ENCODE results near the gene MTHFD2.
"Not testable (repeated sequence)": the region's sequence is repeated elsewhere in the genome, so short reads cannot be mapped to it uniquely, and the experiment has no call there.

Gene MTHFD2

DNA sequence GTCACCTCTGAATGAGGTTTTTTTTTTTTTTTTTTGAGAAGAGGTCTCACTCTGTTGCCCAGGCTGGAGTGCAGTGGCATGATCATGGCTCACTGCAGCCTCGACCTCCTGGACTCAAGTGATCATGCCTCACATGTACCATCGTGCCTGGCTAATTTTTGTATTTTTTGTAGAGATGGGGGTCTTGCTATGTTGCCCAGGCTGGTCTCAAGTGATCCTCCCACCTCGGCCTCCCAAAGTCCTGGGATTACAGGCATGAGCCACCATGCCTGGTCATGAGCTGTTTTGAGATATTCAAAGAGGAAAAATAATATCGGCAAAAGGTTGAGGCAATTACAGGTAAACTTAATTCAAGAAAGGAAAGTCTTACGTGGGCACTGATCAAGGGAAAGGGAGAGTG is 31.4 kb downstream of the MTHFD2 start:
- DNase-seq (ENCODE audit: low read depth): not testable (repeated sequence)

DNA sequence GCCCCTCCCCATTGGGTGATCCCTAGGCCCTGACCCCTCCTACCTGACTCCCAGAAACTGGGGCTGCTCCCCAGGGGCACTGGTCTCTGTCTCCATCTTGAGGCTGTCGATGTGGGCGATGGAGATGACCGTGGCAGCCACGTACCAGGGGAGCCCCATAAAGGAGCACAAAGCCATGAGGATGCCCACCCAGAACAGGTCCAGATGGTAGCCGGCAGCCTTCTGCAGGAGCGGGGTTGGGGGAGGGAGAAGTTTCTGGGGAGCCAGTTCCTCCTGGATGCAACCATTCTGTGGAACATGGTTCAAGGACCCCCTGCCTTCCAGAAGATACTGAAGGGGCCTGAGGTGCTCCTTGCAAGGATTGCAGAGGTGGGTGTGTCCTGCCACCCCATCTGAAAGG is 34.0 kb downstream of the MTHFD2 start:
- no peak for DNase-seq (ENCODE audit: low read depth)

DNA sequence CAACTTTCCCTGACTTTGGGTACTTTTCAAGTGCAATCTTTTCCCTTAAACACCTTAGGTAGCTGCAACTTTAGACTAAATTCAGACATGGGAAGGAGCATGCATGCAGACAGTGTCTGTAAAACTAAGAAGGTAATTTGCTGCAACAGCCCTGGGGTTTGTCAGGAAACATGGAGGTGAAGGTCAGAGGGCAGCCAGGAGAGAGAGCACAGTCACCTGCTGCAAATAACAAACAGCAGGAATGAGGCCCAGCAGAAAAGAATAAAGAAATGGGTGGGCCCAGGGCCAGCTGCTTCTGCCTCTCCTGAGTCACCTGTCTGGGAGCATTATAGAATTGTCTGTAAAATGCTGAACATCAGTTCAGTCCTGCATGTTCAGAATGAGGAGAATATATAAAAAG is 35.2 kb downstream of the MTHFD2 start:
- no peak for DNase-seq (ENCODE audit: low read depth)

DNA sequence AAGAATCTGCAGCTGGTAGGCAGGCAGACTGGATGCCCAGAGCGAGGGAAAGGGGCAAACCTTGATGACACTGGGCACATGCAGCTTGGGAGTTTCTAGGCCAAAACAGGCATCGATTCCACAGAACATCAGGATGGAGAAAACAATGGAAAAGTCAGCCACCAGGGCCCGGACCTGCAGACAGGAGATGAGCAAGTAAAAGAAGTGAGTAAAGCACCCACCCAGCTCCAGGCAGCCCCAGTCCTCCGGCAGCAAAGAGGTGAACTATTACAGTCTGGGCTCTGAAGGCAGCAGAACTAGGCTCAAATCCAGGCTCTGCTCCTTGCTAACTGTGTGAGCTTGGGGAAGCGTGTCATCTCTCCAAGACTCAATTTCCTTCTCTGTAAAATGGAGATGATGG is 36.6 kb downstream of the MTHFD2 start:
- DNase-seq (ENCODE audit: low read depth): no peak

DNA sequence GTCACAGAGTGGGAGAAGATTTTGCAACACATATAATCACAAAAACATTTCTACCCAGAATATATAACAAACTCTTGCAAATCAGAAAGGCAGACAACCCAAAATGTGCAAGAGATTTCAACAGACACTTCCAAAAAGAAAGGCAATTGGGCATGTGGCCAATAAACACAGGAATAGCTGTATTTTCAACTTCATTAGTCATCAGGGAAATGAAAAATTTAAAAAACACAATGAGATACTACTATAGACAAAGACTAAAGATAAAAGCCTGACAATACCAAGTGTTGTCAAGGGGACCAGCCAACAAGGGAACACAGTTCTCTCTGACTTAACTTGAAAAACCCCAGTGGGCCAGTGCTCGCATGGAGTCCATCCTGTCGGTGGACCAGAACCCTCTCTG is 40.5 kb downstream of the MTHFD2 start:
- DNase-seq (ENCODE audit: low read depth): no peak

DNA sequence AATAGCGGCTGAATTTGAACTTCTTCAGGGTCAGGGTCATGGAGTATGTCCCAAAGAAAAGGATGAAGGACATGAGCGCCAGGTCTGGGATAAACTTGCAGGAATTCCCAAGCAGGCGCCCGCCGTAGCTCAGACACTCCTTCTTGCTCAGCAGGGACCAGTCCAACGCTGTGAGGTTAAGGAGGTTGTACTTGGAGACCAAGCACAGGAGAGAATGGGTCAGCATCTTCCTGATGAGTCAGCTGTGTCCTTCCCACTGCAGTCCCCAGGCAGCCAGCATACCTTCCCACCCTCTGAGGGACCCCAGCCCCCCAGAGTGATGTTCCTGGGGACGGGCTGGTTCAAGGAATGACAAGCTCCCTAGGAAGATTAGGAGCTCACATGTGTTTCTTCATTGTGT is 40.9 kb downstream of the MTHFD2 start:
- no peak for DNase-seq (ENCODE audit: low read depth)

DNA sequence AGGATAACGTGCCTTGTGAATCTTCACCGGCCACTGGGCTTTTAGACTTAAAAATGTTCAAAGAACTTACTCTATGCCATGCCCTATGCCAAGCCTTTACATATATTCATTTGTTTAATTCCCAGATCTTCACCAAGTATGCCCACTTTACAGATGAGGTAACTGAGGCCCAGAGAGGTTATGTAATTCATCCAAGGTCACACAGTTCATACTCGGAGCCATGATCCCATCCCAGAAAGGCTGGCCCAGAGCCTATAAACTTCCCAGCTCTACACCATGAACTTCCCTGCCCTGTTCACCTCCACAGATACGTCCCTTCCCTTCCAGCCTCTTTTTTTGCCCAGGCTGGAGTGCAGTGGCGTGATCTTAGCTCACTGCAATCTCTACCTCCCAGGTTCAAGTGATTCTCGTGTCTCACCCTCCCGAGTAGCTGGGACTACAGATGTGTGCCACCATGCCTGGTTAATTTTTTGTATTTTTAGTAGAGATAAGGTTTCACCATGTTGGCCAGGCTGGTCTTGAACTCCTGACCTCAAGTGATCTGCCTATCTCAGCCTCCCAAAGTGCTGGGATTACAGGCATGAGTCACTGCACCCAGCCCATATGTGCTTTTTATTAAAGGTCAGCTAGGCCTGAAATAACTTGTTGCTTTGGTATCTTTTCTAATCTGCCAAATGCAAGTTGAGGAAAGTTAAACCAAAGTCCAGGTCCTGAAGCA is 44.1 kb downstream of the MTHFD2 start:
- DNase-seq (ENCODE audit: low read depth): no peak

DNA sequence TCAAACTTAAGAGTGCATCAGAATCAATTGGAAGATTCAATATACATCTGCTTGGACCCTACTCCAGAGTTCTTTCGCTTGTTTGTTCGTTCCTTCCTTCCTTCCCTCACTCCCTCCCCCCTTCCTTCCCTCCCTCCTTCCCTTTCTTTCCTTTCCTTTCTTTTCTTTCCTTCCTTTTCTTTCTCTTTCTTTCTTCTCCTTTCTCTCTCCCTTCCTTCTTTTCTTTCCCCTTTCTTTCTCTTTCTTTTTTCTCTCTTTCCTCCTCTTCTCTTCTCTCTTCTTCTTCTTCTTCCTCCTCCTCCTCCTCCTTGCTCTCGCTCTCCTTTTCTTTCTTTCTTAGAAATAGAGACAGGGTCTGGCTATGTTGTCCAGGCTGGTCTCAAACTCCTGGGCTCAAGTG is 45.9 kb downstream of the MTHFD2 start:
- no peak for DNase-seq (ENCODE audit: low read depth)

DNA sequence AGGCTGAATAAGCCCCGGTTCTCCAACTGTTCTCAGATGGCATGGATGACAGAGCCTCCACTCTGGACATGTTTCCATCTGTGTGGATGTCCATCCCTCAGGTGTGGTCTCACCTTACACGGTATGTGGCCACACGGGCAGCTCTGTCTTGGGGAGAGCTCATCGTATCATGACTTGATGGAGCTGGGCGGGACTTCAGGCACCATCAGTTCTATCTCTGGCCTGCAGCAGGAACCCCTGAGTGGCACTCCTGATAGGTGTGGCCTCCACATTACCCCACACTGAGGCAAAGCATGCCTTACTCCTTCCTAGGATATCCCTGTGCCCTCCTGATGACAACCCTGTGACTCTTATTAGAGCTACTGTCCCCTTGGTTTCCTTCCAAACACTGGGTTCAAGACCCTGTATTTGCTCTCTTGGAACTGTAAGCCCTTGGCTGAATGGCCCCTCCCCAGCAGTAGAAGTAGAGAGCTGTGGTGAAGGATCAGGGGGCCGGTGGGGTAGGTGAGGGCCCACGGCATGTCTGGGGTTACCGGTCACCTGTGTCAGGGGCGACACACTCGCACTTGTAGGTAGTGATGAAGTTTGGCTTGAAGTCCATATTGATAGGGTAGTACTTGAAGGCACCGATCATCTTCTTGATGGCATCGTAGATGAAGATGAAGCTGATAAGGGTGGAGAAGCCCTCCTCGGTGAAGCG is 48.2 kb downstream of the MTHFD2 start:
- DNase-seq (ENCODE audit: low read depth): no peak

DNA sequence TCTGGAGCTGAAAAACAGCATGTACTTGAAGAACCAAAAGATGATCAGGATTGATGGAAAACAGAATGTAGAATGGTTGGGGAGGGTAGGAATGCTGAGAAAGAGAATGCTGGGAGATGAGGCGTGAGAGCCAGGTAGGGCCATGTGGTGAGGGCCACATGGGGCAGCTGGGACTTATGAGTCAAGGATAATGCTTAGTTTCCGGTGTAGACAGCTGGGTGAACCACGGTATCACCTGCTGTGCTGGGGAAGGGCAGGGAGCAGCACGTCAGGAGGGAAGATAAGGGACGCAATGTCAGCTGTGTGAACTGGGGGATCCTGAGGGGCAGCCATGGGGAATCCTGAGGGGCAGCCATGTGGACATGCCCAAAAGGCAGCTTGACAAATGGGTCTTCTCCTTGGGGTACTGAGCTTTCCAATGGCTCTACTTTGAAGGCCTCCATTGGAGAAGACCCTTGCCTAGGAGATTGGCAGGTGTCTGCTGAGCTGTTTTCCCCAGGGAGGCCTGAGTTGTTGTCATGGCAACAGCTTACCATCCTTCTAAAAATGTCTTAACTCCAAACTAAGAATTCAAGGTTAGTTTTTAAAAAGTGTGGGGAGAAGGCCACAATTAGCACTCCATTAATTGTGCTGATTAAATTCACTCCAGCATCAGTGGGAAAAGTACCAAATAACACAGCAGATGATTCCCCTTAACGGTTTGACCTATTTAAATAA is 51.1 kb downstream of the MTHFD2 start:
- no peak for DNase-seq (ENCODE audit: low read depth)

DNA sequence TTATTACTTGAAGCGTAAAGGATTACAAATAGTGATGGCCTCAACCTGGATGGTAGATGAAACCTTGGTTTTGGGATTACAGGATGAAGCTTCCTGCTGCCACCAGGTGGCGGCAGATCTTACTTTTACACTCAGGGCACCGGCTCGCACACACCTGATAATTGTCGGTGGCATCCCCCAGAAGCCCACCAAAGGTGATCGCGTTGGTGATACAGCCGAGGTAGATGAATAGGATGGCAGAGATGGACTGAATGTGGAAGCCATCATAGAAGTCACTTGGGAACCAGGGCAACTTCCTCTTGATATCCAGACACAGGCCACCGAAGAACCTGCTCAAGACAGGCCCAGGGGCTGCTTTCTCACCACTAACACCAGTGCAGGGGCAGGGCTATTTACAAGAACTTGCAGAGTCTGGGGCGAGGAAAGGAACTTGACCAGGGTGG is 51.8 kb downstream of the MTHFD2 start:
- DNase-seq (ENCODE audit: low read depth): peak; percentile 29

DNA sequence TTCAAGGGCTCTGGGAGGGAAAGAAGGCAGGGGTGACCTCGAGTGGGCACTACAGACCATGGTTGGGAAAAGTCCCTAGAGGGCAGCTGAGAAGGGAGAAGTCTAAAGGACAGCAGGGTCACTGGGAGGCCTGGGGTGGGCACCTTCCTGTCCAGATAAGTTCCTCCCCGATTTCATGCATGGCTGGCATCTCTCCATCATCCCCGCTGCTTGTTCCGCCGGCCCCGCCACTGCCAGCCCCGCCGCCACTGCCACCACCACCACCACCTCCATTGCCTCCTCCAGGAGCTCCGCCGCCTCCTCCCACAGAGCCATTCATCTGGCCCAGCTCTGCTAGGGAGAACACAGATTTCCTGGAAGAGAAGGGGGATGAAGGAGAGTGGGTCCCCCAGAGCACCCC is 53.6 kb downstream of the MTHFD2 start:
- DNase-seq (ENCODE audit: low read depth): no peak

DNA sequence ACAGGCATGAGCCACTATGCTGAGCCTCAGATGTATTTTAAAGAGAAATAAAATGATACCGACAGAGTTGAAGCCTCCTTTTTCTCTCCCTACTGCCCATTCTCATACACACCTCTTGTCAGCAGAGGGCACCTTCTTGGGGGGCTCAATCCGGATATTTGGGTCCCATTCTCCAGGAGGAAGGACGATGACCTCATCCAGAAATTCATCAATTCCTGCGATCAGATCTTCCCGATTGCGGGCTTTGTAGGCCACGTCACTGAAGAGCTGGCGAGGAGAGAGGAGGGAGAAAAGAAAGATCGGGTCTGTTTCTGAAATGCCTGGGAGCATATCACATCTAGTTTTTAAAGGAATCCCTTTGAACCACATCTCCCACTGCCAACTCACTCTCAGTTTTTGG is 54.4 kb downstream of the MTHFD2 start:
- DNase-seq (ENCODE audit: low read depth): no peak

DNA sequence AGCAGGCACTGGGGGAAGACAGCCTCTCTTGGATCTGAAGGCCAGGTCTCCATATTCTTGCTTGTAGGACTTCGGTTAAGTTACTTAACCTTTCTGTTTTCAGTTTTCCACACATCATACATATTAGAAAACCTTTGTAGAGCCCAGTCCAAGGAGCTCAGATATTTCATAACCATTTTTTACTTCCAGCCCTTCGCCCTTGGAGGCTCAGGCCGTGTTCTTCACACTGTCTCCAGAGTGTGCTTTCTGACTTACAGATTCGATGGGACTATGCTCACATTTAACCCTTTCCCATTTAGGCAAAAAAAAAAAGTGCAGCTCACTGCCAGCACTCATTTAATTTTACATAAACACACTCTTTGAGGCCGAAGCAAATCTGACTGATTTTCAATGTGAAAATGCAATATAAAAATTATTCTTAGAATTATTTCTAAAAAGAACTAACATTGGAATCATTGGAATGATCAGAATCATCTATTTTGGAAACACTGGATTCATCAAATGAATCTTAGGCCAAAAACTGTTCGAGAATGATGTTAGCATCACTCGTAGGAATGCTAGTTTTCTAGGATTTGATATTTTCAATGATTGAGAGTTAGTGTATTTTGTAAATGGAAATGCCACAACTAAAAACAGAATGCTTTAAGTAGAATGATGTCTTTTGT is 55.0 kb downstream of the MTHFD2 start:
- no peak for DNase-seq (ENCODE audit: low read depth)

DNA sequence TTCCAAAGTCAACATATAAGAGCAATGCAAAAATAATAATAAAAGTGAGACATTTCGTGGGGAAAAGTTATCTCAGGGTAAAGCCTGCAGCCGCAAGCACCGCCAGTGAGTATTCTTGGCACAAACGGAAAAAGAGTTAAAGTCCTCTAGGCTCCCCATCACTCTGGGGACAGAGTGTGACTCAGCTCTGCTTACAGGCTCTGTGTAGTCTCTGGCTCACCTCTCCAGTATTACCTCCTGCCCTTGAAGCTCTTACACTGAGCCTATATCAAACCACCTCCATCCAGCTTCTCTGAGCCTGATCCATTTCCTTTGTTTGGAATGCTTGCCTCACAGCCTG is 55.5 kb downstream of the MTHFD2 start:
- no peak for DNase-seq (ENCODE audit: low read depth)

DNA sequence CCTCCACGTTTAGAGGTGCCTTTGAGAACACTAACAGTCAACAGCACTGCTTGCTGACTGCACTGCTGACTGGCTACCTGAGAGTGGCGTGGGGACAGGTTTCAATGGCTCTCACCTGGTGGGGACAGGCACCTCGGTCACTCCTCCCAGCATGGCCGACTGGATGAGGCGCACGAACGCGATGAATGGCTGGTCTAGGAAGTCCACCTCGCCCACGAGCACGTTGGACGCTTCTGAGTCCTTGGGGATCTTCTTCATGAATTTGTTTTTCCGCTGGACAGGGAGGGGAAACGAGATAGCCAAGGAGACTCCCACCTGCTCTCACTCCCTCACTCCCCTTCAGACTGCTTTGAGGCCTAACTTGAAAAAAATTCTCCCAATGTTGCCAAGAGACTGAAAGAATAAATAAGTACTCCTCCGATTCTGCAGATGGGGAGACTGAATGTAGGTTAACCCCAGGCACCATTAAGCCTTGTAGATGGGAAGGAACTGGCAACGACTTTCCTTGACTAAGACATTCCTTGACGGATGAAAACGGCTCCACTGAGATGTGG is 57.3 kb downstream of the MTHFD2 start:
- no peak for DNase-seq (ENCODE audit: low read depth)

DNA sequence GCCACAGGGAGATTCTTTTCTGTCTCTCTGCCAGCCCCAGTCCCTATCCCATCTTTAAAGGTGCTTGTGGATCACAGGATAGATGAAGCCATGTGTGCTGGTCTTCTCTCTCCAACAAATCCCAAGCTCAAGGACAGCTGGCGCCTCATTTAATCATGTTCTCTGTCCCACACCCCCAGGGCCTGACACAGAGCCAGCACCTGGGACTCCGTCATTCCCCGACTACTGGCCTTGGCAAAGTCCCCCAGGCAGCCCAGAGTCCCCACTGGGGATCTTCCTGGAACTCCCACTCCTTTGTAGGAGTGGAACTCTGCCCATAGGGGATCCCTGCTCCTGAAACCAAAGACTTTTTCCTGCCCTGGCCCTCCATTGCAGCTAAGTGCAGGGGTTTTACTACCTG is 60.8 kb downstream of the MTHFD2 start:
- no peak for DNase-seq (ENCODE audit: low read depth)

DNA sequence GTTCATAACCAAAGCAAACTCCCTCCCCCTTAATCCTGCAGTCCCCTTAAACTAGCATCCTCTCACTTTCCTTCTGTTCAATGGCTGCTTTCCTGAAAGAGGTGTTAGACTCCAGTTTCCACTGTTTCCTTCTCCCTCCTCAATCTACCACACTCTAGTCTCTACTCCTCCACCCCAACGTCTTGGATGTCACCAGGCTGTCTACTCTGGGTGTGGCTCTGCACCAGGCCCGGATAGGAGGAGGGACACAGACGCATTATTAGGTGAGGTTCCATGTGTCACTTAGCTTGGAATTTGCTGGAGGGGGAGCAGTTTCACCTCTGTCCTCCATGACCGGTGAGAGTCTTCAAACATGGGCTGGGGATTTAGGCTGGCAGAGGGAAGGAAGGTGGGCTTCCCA is 61.3 kb downstream of the MTHFD2 start:
- DNase-seq (ENCODE audit: low read depth): no peak

DNA sequence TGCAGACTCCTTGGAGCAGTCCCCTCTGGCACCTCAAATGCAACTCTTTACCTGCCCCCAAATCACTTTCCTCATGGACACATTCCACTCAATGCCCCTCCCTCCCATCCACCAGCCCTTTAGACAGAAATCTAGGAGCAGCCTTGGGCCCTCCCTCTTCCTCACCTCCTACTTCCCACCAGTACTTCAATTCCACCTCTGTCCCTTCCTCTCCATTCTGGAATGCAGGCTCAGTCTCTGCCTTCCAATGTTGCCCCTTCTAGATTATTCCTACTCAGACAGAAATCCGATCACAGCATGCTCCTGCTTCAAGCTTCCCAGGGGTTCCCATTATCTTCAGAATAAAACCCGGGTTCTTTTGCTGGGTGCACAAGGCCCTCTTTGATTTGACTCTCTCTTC is 62.1 kb downstream of the MTHFD2 start:
- no peak for DNase-seq (ENCODE audit: low read depth)

DNA sequence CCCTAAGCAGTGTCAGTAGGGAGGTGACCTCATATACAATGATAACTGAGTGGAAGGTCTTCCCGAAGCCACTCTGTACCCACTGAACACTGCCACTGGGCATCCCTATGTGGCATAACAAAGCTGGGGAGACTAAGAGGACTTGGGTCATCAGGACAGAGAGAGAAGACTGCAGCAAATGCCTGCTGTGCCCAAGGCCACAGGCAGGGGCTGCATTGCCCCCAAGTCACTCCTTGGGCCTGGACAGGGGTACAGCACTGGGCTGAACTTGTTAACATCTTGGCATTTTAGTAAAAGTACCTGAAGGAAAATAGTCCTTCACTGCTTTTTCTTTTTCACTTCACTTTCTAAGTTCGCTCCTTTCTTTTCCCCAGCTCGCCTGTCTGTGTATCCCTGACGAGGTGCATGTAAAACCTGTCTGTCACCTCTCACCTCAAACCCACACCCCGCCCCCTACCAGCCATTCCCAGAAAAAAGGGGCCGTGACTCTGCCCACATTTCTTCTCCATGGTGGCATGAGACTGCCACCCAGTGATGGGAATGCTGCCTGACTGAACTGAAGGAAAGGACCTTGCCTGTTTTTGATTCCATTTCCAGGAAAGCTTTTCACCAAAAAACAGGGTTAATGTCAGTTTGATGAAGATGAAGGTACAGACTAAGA is 62.9 kb downstream of the MTHFD2 start:
- DNase-seq (ENCODE audit: low read depth): no peak

DNA sequence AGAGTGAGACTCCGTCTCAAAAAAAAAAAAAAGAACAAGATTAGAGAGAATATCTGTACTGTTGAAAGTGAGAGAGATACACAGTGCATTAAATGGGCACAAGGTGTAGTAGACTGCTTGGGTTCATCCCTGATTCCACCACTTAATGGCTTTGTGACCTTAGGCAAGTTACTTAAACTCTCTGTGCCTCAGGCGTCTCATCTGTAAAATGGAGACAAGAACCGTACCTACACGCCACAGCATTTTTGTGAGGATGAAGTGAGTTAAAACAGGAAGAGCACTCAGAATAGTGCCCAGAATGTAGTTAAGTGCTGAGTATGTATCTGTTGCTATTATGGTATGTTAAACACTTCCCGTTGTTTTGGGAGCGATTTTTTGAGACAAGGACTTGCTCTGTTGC is 64.3 kb downstream of the MTHFD2 start:
- no peak for DNase-seq (ENCODE audit: low read depth)

DNA sequence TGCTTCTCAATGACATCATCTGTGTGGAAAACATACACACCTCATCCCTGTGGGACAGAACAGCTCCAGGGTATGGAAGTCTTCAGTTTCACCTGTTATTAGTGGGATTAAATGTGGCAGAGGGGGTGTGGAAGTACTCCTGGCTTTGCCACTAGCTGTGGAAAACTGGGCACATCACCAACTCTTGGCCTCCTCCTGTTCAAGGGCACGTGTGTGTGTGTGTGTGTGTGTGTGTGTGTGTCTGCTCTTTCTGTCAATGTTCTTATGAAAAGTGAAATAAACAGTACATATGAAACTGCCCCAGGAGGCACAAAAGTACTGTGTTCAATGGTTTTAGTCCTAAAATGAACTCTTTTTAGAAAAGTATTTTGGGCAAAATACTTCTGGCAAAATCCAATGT is 65.9 kb downstream of the MTHFD2 start:
- no peak for DNase-seq (ENCODE audit: low read depth)

Data from stimulated activated CD4-positive, alpha-beta T cell treated with anti-CD3 and anti-CD28 coated beads, Interleukin-2, amount 100 ng/mL, for 4 hours (primary cell).